Keratinocyte (primary cell): ENCODE results near the gene C1QTNF5. TPM values are rescaled to one million over a fixed set of nuclear protein-coding genes. Genes with fewer than 3 reads are reported as not detected.

Source experiments
- DNase-seq: peaks from one replicate; pipeline ENCODE4 v3.0.0-alpha.2; 2011; ENCODE audit warnings: low read depth, missing footprints, low spot score
- FAIRE-seq: peaks from 2 replicates; lab custom pipeline; 2011; peaks lifted over from hg19 to GRCh38; lab: Jason Lieb, UNC
- H2AFZ ChIP-seq: 2 replicates; pipeline ENCODE4 v1.6.0; 2012; ENCODE audit warnings: low read length, control low read depth, inconsistent platforms; ENCODE audit not compliant: control insufficient read depth
- H3K27ac ChIP-seq: 2 replicates; pipeline ENCODE4 v1.5.1; 2011; ENCODE audit warnings: low read length; ENCODE audit not compliant: control insufficient read depth, insufficient read depth
- H3K27me3 ChIP-seq: 3 replicates; pipeline ENCODE4 v1.6.0; 2011; ENCODE audit warnings: low read length; ENCODE audit not compliant: control insufficient read depth, insufficient read depth; ENCODE audit errors: extremely low read depth
- H3K36me3 ChIP-seq, 2 experiments: 2 replicates in 1 of 2; 3 replicates in 1 of 2; pipeline ENCODE4 v1.5.1; 2011; ENCODE audit warnings: low read length in 2 of 2, mild to moderate bottlenecking in 1 of 2; ENCODE audit not compliant: control insufficient read depth in 2 of 2, insufficient read depth in 2 of 2; ENCODE audit errors: extremely low read depth in 1 of 2
- H3K4me1 ChIP-seq: 3 replicates; pipeline ENCODE4 v1.5.1; 2011; ENCODE audit warnings: low read length; ENCODE audit not compliant: control insufficient read depth, insufficient read depth; ENCODE audit errors: extremely low read depth
- H3K4me2 ChIP-seq: 3 replicates; pipeline ENCODE4 v1.6.0; 2011; ENCODE audit warnings: low read depth, low read length; ENCODE audit not compliant: control insufficient read depth, insufficient read depth; ENCODE audit errors: extremely low read depth
- H3K4me3 ChIP-seq, 3 experiments: fragments of 200-600 bp in 1 of 3; sonication (generic) in 1 of 3; 2 replicates in 2 of 3; 3 replicates in 1 of 3; pipeline ENCODE4 v1.5.1; 2011 to 2016; ENCODE audit warnings: low read length in 3 of 3, mild to moderate bottlenecking in 3 of 3, control low read depth in 2 of 3, inconsistent platforms in 1 of 3, low read depth in 1 of 3, mixed read lengths in 1 of 3, mixed run types in 1 of 3, moderate library complexity in 1 of 3; ENCODE audit not compliant: control insufficient read depth in 2 of 3, insufficient read depth in 2 of 3; ENCODE audit errors: extremely low read depth in 1 of 3
- H3K79me2 ChIP-seq: 2 replicates; pipeline ENCODE4 v1.6.0; 2012; ENCODE audit warnings: low read length; ENCODE audit not compliant: control insufficient read depth, insufficient read depth
- H3K9ac ChIP-seq: 3 replicates; pipeline ENCODE4 v1.6.0; 2011; ENCODE audit warnings: low read length; ENCODE audit not compliant: control insufficient read depth, insufficient read depth; ENCODE audit errors: extremely low read depth
- H3K9me1 ChIP-seq: 3 replicates; pipeline ENCODE4 v1.6.0; 2011; ENCODE audit warnings: low read length; ENCODE audit not compliant: control insufficient read depth, insufficient read depth; ENCODE audit errors: extremely low read depth
- H3K9me3 ChIP-seq: 2 replicates; pipeline ENCODE4 v1.5.1; 2012; ENCODE audit warnings: low read depth, low read length; ENCODE audit not compliant: control insufficient read depth
- H4K20me1 ChIP-seq: 3 replicates; pipeline ENCODE4 v1.6.0; 2011; ENCODE audit warnings: low read length; ENCODE audit not compliant: control insufficient read depth, insufficient read depth; ENCODE audit errors: extremely low read depth
- CTCF ChIP-seq, 3 experiments: IDR thresholded peaks in 1 of 3; conservative IDR thresholded peaks in 1 of 3; optimal IDR thresholded peaks in 1 of 3; 2 replicates in 2 of 3; 3 replicates in 1 of 3; pipeline versions ENCODE3 to v1.5.1; 2011; ENCODE audit warnings: low read length in 3 of 3, mild to moderate bottlenecking in 3 of 3, moderate library complexity in 2 of 3, control low read depth in 1 of 3, inconsistent platforms in 1 of 3; ENCODE audit not compliant: insufficient read depth in 2 of 3; ENCODE audit errors: extremely low read depth in 1 of 3
- EZH2 ChIP-seq: IDR thresholded peaks from one replicate; pipeline ENCODE4 v1.6.1; 2012; ENCODE audit warnings: inconsistent platforms, mild to moderate bottlenecking, low read length, moderate library complexity
- dilution Hi-C: fragments of 300-500 bp; cut with MboI; formaldehyde crosslinking; loops from one replicate; pipeline ENCODE4 v1.7.0; 2020; ENCODE audit warnings: low sequenced_read_pairs; ENCODE audit not compliant: extremely low pct_ligation_motif_present
- polyA plus RNA-seq, 5 experiments: library from polyadenylated mRNA; depleted of rRNA in 3 of 5; stranded (reverse) in 3 of 5; stranded (forward) in 1 of 5; unstranded in 1 of 5; fragments of >200 nt; gene quantifications; 1 replicate in 1 of 5; 2 replicates in 3 of 5; 3 replicates in 1 of 5; pipeline versions ENCODE4 v1.2.1 to v1.2.3, GENCODE V29; 2011 to 2012; ENCODE audit warnings: missing spikeins in 2 of 5, low read depth in 1 of 5, low replicate concordance in 1 of 5

Gene C1QTNF5
- polyA plus RNA-seq, 1 donor (not counting 4 experiments of a cell fraction or from before 2014, with no cell fraction given), result not detected

GRCh38 chr11:119372260-119373058 is 31.8 kb upstream of the C1QTNF5 start:
- no peaks in the 10 kb centered on the region for H4K20me1 ChIP-seq
- peaks cover 2% of the 10 kb centered on the region for H3K9me1 ChIP-seq
- H3K4me3 ChIP-seq, result no peak overlapping the region
- H3K27me3 ChIP-seq, result peaks cover 6% of the 10 kb centered on the region
- TF ChIP-seq CTCF (optimal IDR thresholded peaks at IDR 0.05 in 1 of 3, IDR thresholded peaks at IDR 0.05 in 1 of 3, conservative IDR thresholded peaks at IDR 0.05 in 1 of 3; ENCODE audit: extremely low read depth in 1 of 3, insufficient read depth in 2 of 3, low read length in 3 of 3) (no peak), EZH2 (no peak)
- dilution Hi-C loops, result no loop called here
- DNase-seq (no peak), FAIRE-seq (no peak)
- H3K27ac ChIP-seq, result no peak overlapping the region
- H2AFZ ChIP-seq, result no peak overlapping the region
- H3K36me3 ChIP-seq, result no peaks in the 10 kb centered on the region
- no peak overlapping the region for H3K4me2 ChIP-seq
- no peaks in the 10 kb centered on the region for H3K79me2 ChIP-seq
- H3K9me3 ChIP-seq, result no peaks in the 10 kb centered on the region
- H3K9ac ChIP-seq, result no peak overlapping the region
- H3K4me1 ChIP-seq, result peaks cover 21% of the 10 kb centered on the region

GRCh38 chr11:119371778-119372182 is 31.1 kb upstream of the C1QTNF5 start:
- DNase-seq (no peak), FAIRE-seq (no peak)
- Histone ChIP-seq H3K9me1 (peaks cover 2% of the 10 kb centered on the region), H3K27me3 (peaks cover 6% of the 10 kb centered on the region), H3K4me3 (no peak overlapping the region), H3K27ac (no peak overlapping the region), H3K79me2 (no peaks in the 10 kb centered on the region), H3K4me2 (no peak overlapping the region), H3K4me1 (peaks cover 15% of the 10 kb centered on the region), H2AFZ (no peak overlapping the region), H3K36me3 (no peaks in the 10 kb centered on the region), H4K20me1 (no peaks in the 10 kb centered on the region), H3K9ac (no peak overlapping the region), H3K9me3 (no peaks in the 10 kb centered on the region)
- dilution Hi-C loops, result no loop called here
- peak; percentile 45 to 53 (median 47) for TF ChIP-seq CTCF (optimal IDR thresholded peaks at IDR 0.05 in 1 of 3, IDR thresholded peaks at IDR 0.05 in 1 of 3, conservative IDR thresholded peaks at IDR 0.05 in 1 of 3; ENCODE audit: extremely low read depth in 1 of 3, insufficient read depth in 2 of 3, low read length in 3 of 3)
- TF ChIP-seq EZH2, result no peak
